ENCODE measurements around the gene PTPN9.
"Not testable (repeated sequence)": the region's sequence is repeated elsewhere in the genome, so short reads cannot be mapped to it uniquely, and the experiment has no call there.

DNA sequence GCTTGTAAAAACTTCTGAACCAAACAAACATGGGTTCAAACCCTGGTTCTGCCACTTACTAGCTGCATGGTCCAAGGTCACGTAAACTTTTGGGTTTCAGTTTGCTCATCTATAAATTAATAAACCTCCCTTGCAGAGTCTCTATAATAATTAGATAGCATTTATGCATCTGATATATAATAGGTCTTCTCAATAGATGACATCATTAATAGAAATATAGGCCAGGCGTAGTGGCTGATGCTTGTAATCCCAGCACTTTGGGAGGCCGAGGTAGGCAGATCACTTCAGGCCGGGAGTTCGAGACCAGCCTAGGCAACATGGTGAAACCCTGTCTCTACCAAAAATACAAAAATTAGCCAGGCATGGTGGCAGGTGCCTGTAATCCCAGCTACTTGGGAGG lies 102.0 kb downstream of the PTPN9 start:
- TF ChIP-seq, protein P1, sequence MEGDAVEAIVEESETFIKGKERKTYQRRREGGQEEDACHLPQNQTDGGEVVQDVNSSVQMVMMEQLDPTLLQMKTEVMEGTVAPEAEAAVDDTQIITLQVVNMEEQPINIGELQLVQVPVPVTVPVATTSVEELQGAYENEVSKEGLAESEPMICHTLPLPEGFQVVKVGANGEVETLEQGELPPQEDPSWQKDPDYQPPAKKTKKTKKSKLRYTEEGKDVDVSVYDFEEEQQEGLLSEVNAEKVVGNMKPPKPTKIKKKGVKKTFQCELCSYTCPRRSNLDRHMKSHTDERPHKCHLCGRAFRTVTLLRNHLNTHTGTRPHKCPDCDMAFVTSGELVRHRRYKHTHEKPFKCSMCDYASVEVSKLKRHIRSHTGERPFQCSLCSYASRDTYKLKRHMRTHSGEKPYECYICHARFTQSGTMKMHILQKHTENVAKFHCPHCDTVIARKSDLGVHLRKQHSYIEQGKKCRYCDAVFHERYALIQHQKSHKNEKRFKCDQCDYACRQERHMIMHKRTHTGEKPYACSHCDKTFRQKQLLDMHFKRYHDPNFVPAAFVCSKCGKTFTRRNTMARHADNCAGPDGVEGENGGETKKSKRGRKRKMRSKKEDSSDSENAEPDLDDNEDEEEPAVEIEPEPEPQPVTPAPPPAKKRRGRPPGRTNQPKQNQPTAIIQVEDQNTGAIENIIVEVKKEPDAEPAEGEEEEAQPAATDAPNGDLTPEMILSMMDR (IDR thresholded peaks at IDR 0.05; ENCODE audit: insufficient read depth, low read length, poor library complexity, severe bottlenecking) = not testable (repeated sequence)
- not testable (repeated sequence) for TF ChIP-seq EZH2phosphoT487 (conservative IDR thresholded peaks at IDR 0.05; ENCODE audit: low read length)

Data from SU-DHL-6 (cell line).